GM19438 (cell line): ENCODE data around the gene PRIM1.
"Not testable (repeated sequence)": the region's sequence is repeated elsewhere in the genome, so short reads cannot be mapped to it uniquely, and the experiment has no call there.

Experiments
- ATAC-seq: cut with Tn5 transposase; IDR thresholded peaks from one replicate; pipeline ENCODE4 v1.9.1; 2021; ENCODE audit warnings: low read depth; ENCODE audit not compliant: unreplicated experiment

The PRIM1 gene

GRCh38 chr12:56763753-56764657 is 11.9 kb upstream of the PRIM1 start:
- no peak for ATAC-seq

- no peak for ATAC-seq
Observed at GRCh38 chr12:56761812-56762211, 9.7 kb upstream of the PRIM1 start.

GRCh38 chr12:56760460-56760859 is 8.3 kb upstream of the PRIM1 start:
- no peak for ATAC-seq

GRCh38 chr12:56759263-56759908 is 7.3 kb upstream of the PRIM1 start:
- no peak for ATAC-seq

- ATAC-seq = no peak
Observed at GRCh38 chr12:56758728-56759262, 6.7 kb upstream of the PRIM1 start.

- ATAC-seq = not testable (repeated sequence)
Observed at GRCh38 chr12:56757971-56758370, 5.8 kb upstream of the PRIM1 start.

- ATAC-seq = no peak
Observed at GRCh38 chr12:56753566-56753965, 1.4 kb upstream of the PRIM1 start.

- ATAC-seq = not testable (repeated sequence)
Observed at GRCh38 chr12:56750596-56750995, 1.5 kb downstream of the PRIM1 start.

- no peak for ATAC-seq
Observed at GRCh38 chr12:56749853-56750252, 2.3 kb downstream of the PRIM1 start.

- no peak for ATAC-seq
Observed at GRCh38 chr12:56749359-56749758, 2.8 kb downstream of the PRIM1 start.

GRCh38 chr12:56728139-56728861 is 23.8 kb downstream of the PRIM1 start:
- no peak for ATAC-seq

GRCh38 chr12:56726196-56726675 is 25.9 kb downstream of the PRIM1 start:
- ATAC-seq = not testable (repeated sequence)

- ATAC-seq = no peak
Observed at GRCh38 chr12:56725723-56726102, 26.4 kb downstream of the PRIM1 start.

GRCh38 chr12:56724972-56725722 is 27.0 kb downstream of the PRIM1 start, which contains the start of gene NACA:
NACA (minus strand) TSS chr12:56725299; CDS start chr12:56724521, 778 bp downstream.
- peak; percentile 95 for ATAC-seq

GRCh38 chr12:56724701-56724971 is 27.5 kb downstream of the PRIM1 start:
- ATAC-seq = no peak

- ATAC-seq = no peak
Observed at GRCh38 chr12:56723889-56724700, 28.0 kb downstream of the PRIM1 start.

GRCh38 chr12:56723352-56723751 is 28.8 kb downstream of the PRIM1 start:
- ATAC-seq = no peak

- ATAC-seq = no peak
Observed at GRCh38 chr12:56722832-56723231, 29.3 kb downstream of the PRIM1 start.

GRCh38 chr12:56721721-56722120 is 30.4 kb downstream of the PRIM1 start:
- ATAC-seq = no peak
